Upper lobe of left lung (tissue), 6 donors: Measurements from ENCODE around the gene STAT4. TPM values are rescaled to one million over a fixed set of nuclear protein-coding genes. Genes with fewer than 3 reads are reported as not detected.

Experiments
- ATAC-seq, 2 donors: fragments of 200-7000 bp; cut with Tn5 transposase; one replicate each; pipeline ENCODE4 v1.9.1; 2022; ENCODE audit warnings: mild to moderate bottlenecking in 2 of 2, moderate library complexity in 2 of 2; ENCODE audit not compliant: low FRiP score in 2 of 2
- DNase-seq, 2 donors: peaks; one replicate each; pipeline ENCODE4 v3.0.0-alpha.2; 2019 to 2020
- H3K27ac ChIP-seq, 4 donors: fragments of 200-600 bp; sonication (generic); one replicate each; pipeline ENCODE4 v1.5.1; 2016 to 2019
- H3K27me3 ChIP-seq, 4 donors: fragments of 200-600 bp; sonication (generic); one replicate each; pipeline ENCODE4 v1.5.1; 2017 to 2019
- H3K36me3 ChIP-seq, 4 donors: fragments of 200-600 bp; sonication (generic); one replicate each; pipeline ENCODE4 v1.5.1; 2016 to 2019
- H3K4me1 ChIP-seq, 4 donors: fragments of 200-600 bp; sonication (generic); one replicate each; pipeline ENCODE4 v1.5.1; 2018 to 2019
- H3K4me3 ChIP-seq, 4 donors: fragments of 200-600 bp; sonication (generic); one replicate each; pipeline ENCODE4 v1.5.1; 2017 to 2019; ENCODE audit warnings: mild to moderate bottlenecking in 2 of 4, moderate library complexity in 1 of 4
- H3K9me3 ChIP-seq, 4 donors: fragments of 200-600 bp; sonication (generic); one replicate each; pipeline ENCODE4 v1.5.1; 2018 to 2019
- CTCF ChIP-seq, 6 experiments: fragments of 450-650 bp in 4 of 6; fragments of 200-600 bp in 2 of 6; sonication (generic) in 2 of 6; IDR thresholded peaks; one replicate each; pipeline ENCODE4 v1.5.1; 2016 to 2019; ENCODE audit warnings: antibody characterized with exemption in 6 of 6
- EP300 ChIP-seq, 4 donors: sonication (generic); formaldehyde crosslinking; IDR thresholded peaks; one replicate each; pipeline ENCODE4 v1.5.1; 2017; ENCODE audit warnings: antibody characterized with exemption in 4 of 4, control low read depth in 2 of 4
- POLR2A ChIP-seq, 4 donors: fragments of 450-650 bp; IDR thresholded peaks; one replicate each; pipeline ENCODE4 v1.5.1; 2016 to 2017; ENCODE audit warnings: antibody characterized with exemption in 4 of 4, mild to moderate bottlenecking in 2 of 4
- POLR2AphosphoS5 ChIP-seq, 2 donors: sonication (generic); formaldehyde crosslinking; IDR thresholded peaks; one replicate each; pipeline ENCODE4 v1.5.1; 2017; ENCODE audit warnings: antibody characterized with exemption in 2 of 2
- WGBS, 2 donors: methylation state at CpG; one replicate each; pipeline ENCODE4 v1.1.5; 2017 to 2018; 5-methylcytosine and 5-hydroxymethylcytosine counted together
- total RNA-seq, 6 donors: library from RNA; depleted of rRNA in 4 of 6; stranded (reverse); fragments of >200 nt in 4 of 6; gene quantifications; one replicate each; pipeline versions ENCODE4 v1.1.0 to v1.2.1, GENCODE V29; 2016 to 2021
- donor health status: DM: no; HTN: no; CAD: no; lungs with moderate emphysema.
- donor health status: DM: no; HTN: yes; CAD: no; lungs with severe emphysema.

The STAT4 gene
- total RNA-seq, 6 donors from 2014 or later = 3.6 to 11.9 (median 6.0) TPM

GRCh38 chr2:191176305-191176704 is 25.5 kb upstream of the STAT4 start:
- H3K9me3 ChIP-seq = no peaks in the 10 kb centered on the region
- no peak for ATAC-seq

GRCh38 chr2:191174442-191174841 is 23.6 kb upstream of the STAT4 start:
- no peak overlapping the region for H3K27ac ChIP-seq
- H3K27me3 ChIP-seq = no peaks in the 10 kb centered on the region
- no peaks in the 10 kb centered on the region for H3K9me3 ChIP-seq
- no peak overlapping the region for H3K4me3 ChIP-seq
- H3K36me3 ChIP-seq = no peaks in the 10 kb centered on the region
- no peak for DNase-seq
- TF ChIP-seq CTCF (IDR thresholded peaks at IDR 0.05) (no peak), POLR2A (IDR thresholded peaks at IDR 0.05) (no peak), POLR2AphosphoS5 (IDR thresholded peaks at IDR 0.05) (no peak), EP300 (IDR thresholded peaks at IDR 0.05) (no peak)
- peaks cover 13 to 21% (median 17%) of the 10 kb centered on the region in 4 donors for H3K4me1 ChIP-seq
- no peak for ATAC-seq
- 73 to 80% methylated on average over 3 of the region's 3 CpGs for WGBS, 2 donors

More at GRCh38 chr2:191176305-191176704, 25.5 kb upstream of the STAT4 start:
- DNase-seq = no peak
- 75 to 82% methylated on average over 1 of the region's 1 CpG for WGBS, 2 donors
- Histone ChIP-seq H3K27ac (no peak overlapping the region), H3K4me3 (no peak overlapping the region), H3K4me1 (peaks cover 5 to 20% (median 13%) of the 10 kb centered on the region in 4 donors), H3K36me3 (no peaks in the 10 kb centered on the region), H3K27me3 (no peaks in the 10 kb centered on the region)
- TF ChIP-seq CTCF (IDR thresholded peaks at IDR 0.05) (no peak), EP300 (IDR thresholded peaks at IDR 0.05) (no peak), POLR2AphosphoS5 (IDR thresholded peaks at IDR 0.05) (no peak), POLR2A (IDR thresholded peaks at IDR 0.05) (no peak)

- no peak for ATAC-seq
- WGBS, 2 donors = 87 to 92% methylated on average over 3 of the region's 3 CpGs
- TF ChIP-seq POLR2A (IDR thresholded peaks at IDR 0.05) (no peak), POLR2AphosphoS5 (IDR thresholded peaks at IDR 0.05) (no peak), EP300 (IDR thresholded peaks at IDR 0.05) (no peak), CTCF (IDR thresholded peaks at IDR 0.05) (no peak)
Measured at GRCh38 chr2:191173206-191173605, 22.4 kb upstream of the STAT4 start.

GRCh38 chr2:191171708-191172355 is 21.0 kb upstream of the STAT4 start:
- ATAC-seq (peak; percentile 48 to 64), DNase-seq (no peak)
- WGBS, 2 donors = 68% methylated on average over 2 of the region's 2 CpGs
- TF ChIP-seq POLR2AphosphoS5 (IDR thresholded peaks at IDR 0.05) (no peak), EP300 (IDR thresholded peaks at IDR 0.05) (peak in 1 of 4 donors; percentile 22)
- Histone ChIP-seq H3K27ac (peak overlapping the region in 1 of 4 donors; percentile 36), H3K4me1 (peaks cover 17 to 31% (median 30%) of the 10 kb centered on the region in 4 donors), H3K36me3 (no peaks in the 10 kb centered on the region), H3K4me3 (no peak overlapping the region), H3K9me3 (no peaks in the 10 kb centered on the region), H3K27me3 (no peaks in the 10 kb centered on the region)

More at GRCh38 chr2:191173206-191173605, 22.4 kb upstream of the STAT4 start:
- no peak for DNase-seq
- H3K27ac ChIP-seq = no peak overlapping the region
- no peaks in the 10 kb centered on the region for H3K9me3 ChIP-seq
- H3K4me1 ChIP-seq = peaks cover 10 to 17% (median 16%) of the 10 kb centered on the region in 4 donors
- no peaks in the 10 kb centered on the region for H3K36me3 ChIP-seq
- H3K4me3 ChIP-seq = no peak overlapping the region
- H3K27me3 ChIP-seq = no peaks in the 10 kb centered on the region

GRCh38 chr2:191171286-191171685 is 20.5 kb upstream of the STAT4 start:
- Histone ChIP-seq H3K36me3 (no peaks in the 10 kb centered on the region), H3K27me3 (no peaks in the 10 kb centered on the region), H3K9me3 (no peaks in the 10 kb centered on the region), H3K4me1 (peaks cover 22 to 36% (median 35%) of the 10 kb centered on the region in 4 donors), H3K27ac (peak overlapping the region in 1 of 4 donors; percentile 36), H3K4me3 (no peak overlapping the region)
- ATAC-seq (no peak), DNase-seq (no peak)
- no peak for TF ChIP-seq POLR2A (IDR thresholded peaks at IDR 0.05)
- TF ChIP-seq CTCF (IDR thresholded peaks at IDR 0.05) = no peak
- no peak for TF ChIP-seq EP300 (IDR thresholded peaks at IDR 0.05)
- TF ChIP-seq POLR2AphosphoS5 (IDR thresholded peaks at IDR 0.05) = no peak
- WGBS, 2 donors = 64 to 74% methylated on average over 2 of the region's 2 CpGs
